Lower leg skin (tissue), 4 donors: ENCODE data around the gene F7. TPM values are rescaled to one million over a fixed set of nuclear protein-coding genes. Genes with fewer than 3 reads are reported as not detected.

Experiments
- DNase-seq, 2 donors: peaks; one replicate each; pipeline ENCODE4 v3.0.0-alpha.2; 2019; ENCODE audit warnings: low spot score in 2 of 2
- H3K4me3 ChIP-seq: fragments of 200-600 bp; sonication (generic); 2 replicates; pipeline ENCODE4 v1.5.1; 2017; ENCODE audit warnings: mild to moderate bottlenecking, low read depth; ENCODE audit not compliant: poor library complexity, severe bottlenecking
- CTCF ChIP-seq, 3 donors: fragments of 450-650 bp; IDR thresholded peaks; one replicate each; pipeline ENCODE4 v1.5.1; 2016; ENCODE audit warnings: antibody characterized with exemption in 3 of 3, mild to moderate bottlenecking in 3 of 3, moderate library complexity in 2 of 3
- POLR2A ChIP-seq, 2 donors: fragments of 450-650 bp; IDR thresholded peaks; one replicate each; pipeline ENCODE4 v1.6.1; 2016 to 2017; ENCODE audit warnings: antibody characterized with exemption in 2 of 2, mild to moderate bottlenecking in 1 of 2, moderate library complexity in 1 of 2
- WGBS, 2 donors: methylation state at CpG; one replicate each; pipeline ENCODE4 v1.1.5; 2018; 5-methylcytosine and 5-hydroxymethylcytosine counted together
- intact Hi-C: fragments of 100-400 bp; cut with DNase I; formaldehyde crosslinking; loops from one replicate; pipeline ENCODE4 v1.15.0; 2023; ENCODE audit warnings: low total_unique reads
- total RNA-seq, 4 donors: library from RNA; depleted of rRNA; stranded (reverse); fragments of >200 nt; gene quantifications; one replicate each; pipeline ENCODE4 v1.1.0, GENCODE V29; 2016

F7 gene
- total RNA-seq, 4 donors from 2014 or later, result 0.13 TPM; not detected in 3

GRCh38 chr13:113093580-113094409 is 11.8 kb upstream of the F7 start:
- DNase-seq, result no peak
- no peak overlapping the region for H3K4me3 ChIP-seq
- WGBS, 2 donors, result 81 to 84% methylated on average over 26 to 29 of the region's 29 CpGs
- intact Hi-C loops, result no loop called here
- TF ChIP-seq POLR2A (IDR thresholded peaks at IDR 0.05) (no peak), CTCF (IDR thresholded peaks at IDR 0.05) (no peak)

GRCh38 chr13:113094410-113094800 is 11.2 kb upstream of the F7 start:
- TF ChIP-seq POLR2A (IDR thresholded peaks at IDR 0.05) (no peak), CTCF (IDR thresholded peaks at IDR 0.05) (no peak)
- 87 to 89% methylated on average over 12 to 14 of the region's 14 CpGs for WGBS, 2 donors
- DNase-seq, result no peak
- intact Hi-C loops, result no loop called here
- no peak overlapping the region for H3K4me3 ChIP-seq

GRCh38 chr13:113095146-113096051 is 10.2 kb upstream of the F7 start:
- DNase-seq, result no peak
- intact Hi-C loops, result no loop called here
- 86 to 92% methylated on average over 25 of the region's 25 CpGs for WGBS, 2 donors
- TF ChIP-seq CTCF (IDR thresholded peaks at IDR 0.05), result no peak
- TF ChIP-seq POLR2A (IDR thresholded peaks at IDR 0.05), result no peak
- no peak overlapping the region for H3K4me3 ChIP-seq

- no peak overlapping the region for H3K4me3 ChIP-seq
- TF ChIP-seq CTCF (IDR thresholded peaks at IDR 0.05), result no peak
- no peak for TF ChIP-seq POLR2A (IDR thresholded peaks at IDR 0.05)
- 95% methylated on average over 53 to 59 of the region's 61 CpGs for WGBS, 2 donors
- no peak for DNase-seq
- intact Hi-C loops, result no loop called here
Observed at GRCh38 chr13:113096052-113096744, 9.4 kb upstream of the F7 start.

- intact Hi-C loops, result no loop called here
- TF ChIP-seq CTCF (IDR thresholded peaks at IDR 0.05), result no peak
- no peak for TF ChIP-seq POLR2A (IDR thresholded peaks at IDR 0.05)
- no peak overlapping the region for H3K4me3 ChIP-seq
- 89 to 95% methylated on average over 29 to 43 of the region's 52 CpGs for WGBS, 2 donors
- no peak for DNase-seq
Observed at GRCh38 chr13:113096745-113097305, 8.8 kb upstream of the F7 start.
